B cell (primary cell): ENCODE data around the gene GPR143. TPM values are rescaled to one million over a fixed set of nuclear protein-coding genes. Genes with fewer than 3 reads are reported as not detected.

Experiments used
- ATAC-seq: fragments of 200-7000 bp; cut with Tn5 transposase; one replicate; pipeline ENCODE4 v1.10.0; 2021; ENCODE audit warnings: low read depth, mild to moderate bottlenecking, moderate number of reproducible peaks, moderate library complexity
- CTCF ChIA-PET: fragments of 350-600 bp; sonication (Branson Sonifier 250); formaldehyde crosslinking; loops from one replicate; lab custom pipeline; 2021; ENCODE audit warnings: antibody characterized with exemption, inconsistent platforms; lab: Charles Lee
- POLR2A ChIA-PET: fragments of 350-600 bp; sonication (Branson Sonifier 250); formaldehyde crosslinking; loops from one replicate; lab custom pipeline; 2021; ENCODE audit warnings: antibody characterized with exemption; lab: Charles Lee
- DNase-seq: peaks from one replicate; pipeline ENCODE4 v3.0.0; 2013
- H2AFZ ChIP-seq: 2 replicates; pipeline ENCODE4 v1.6.1; 2012; ENCODE audit warnings: mild to moderate bottlenecking, low read depth, low read length; ENCODE audit not compliant: insufficient read depth, poor library complexity, severe bottlenecking
- H3K27ac ChIP-seq, 2 donors: 1 replicate in 1 of 2; 2 replicates in 1 of 2; pipeline ENCODE4 v1.5.1; 2012 to 2013; ENCODE audit warnings: low read length in 2 of 2, mild to moderate bottlenecking in 2 of 2, moderate library complexity in 1 of 2
- H3K27me3 ChIP-seq, 4 experiments: fragments of 200-600 bp in 1 of 4; sonication (generic) in 1 of 4; replicated peaks in 1 of 4; 1 replicate in 2 of 4; 2 replicates in 2 of 4; pipeline versions ENCODE4 v1.6.1 to v1.7.0; 2013 to 2016; ENCODE audit warnings: low read length in 3 of 4, mild to moderate bottlenecking in 2 of 4, mixed read lengths in 1 of 4, moderate library complexity in 1 of 4; ENCODE audit not compliant: insufficient read depth in 4 of 4, control insufficient read depth in 3 of 4; ENCODE audit errors: control extremely low read depth in 1 of 4
- H3K36me3 ChIP-seq, 2 experiments: replicated peaks in 1 of 2; 1 replicate in 1 of 2; 2 replicates in 1 of 2; pipeline versions ENCODE4 v1.6.1 to v1.7.1; 2013; ENCODE audit warnings: low read length in 1 of 2; ENCODE audit not compliant: insufficient read depth in 2 of 2, control insufficient read depth in 1 of 2; ENCODE audit errors: control extremely low read depth in 1 of 2, extremely low read depth in 1 of 2
- H3K4me1 ChIP-seq, 2 donors: fragments of 200-600 bp in 1 of 2; sonication (generic) in 1 of 2; 1 replicate in 1 of 2; 2 replicates in 1 of 2; pipeline versions ENCODE4 v1.5.1 to v1.6.1; 2013 to 2017; ENCODE audit warnings: low read length in 2 of 2; ENCODE audit not compliant: control insufficient read depth in 2 of 2, insufficient read depth in 2 of 2
- H3K4me2 ChIP-seq: replicated peaks from 2 replicates; pipeline ENCODE3; 2012; ENCODE audit warnings: mild to moderate bottlenecking, low read depth, low read length; ENCODE audit not compliant: poor library complexity, severe bottlenecking
- H3K4me3 ChIP-seq, 5 experiments: fragments of 200-600 bp in 1 of 5; sonication (generic) in 1 of 5; 1 replicate in 3 of 5; 2 replicates in 2 of 5; pipeline versions ENCODE4 v1.5.1 to v1.7.0; 2011 to 2016; ENCODE audit warnings: low read length in 4 of 5, mild to moderate bottlenecking in 4 of 5, low read depth in 2 of 5, control low read depth in 1 of 5, moderate library complexity in 1 of 5; ENCODE audit not compliant: insufficient read depth in 1 of 5; ENCODE audit errors: control extremely low read depth in 1 of 5, extremely low read depth in 1 of 5
- H3K79me2 ChIP-seq: fragments of 200-600 bp; sonication (generic); one replicate; pipeline ENCODE4 v1.6.0; 2016; ENCODE audit warnings: low read length; ENCODE audit not compliant: control insufficient read depth, insufficient read depth
- H3K9ac ChIP-seq: fragments of 200-600 bp; sonication (generic); 2 replicates; pipeline ENCODE4 v1.6.1; 2017; ENCODE audit warnings: mild to moderate bottlenecking, low read length, moderate library complexity
- H3K9me3 ChIP-seq, 3 donors: one replicate each; pipeline versions ENCODE4 v1.6.1 to v1.7.1; 2013; ENCODE audit warnings: low read length in 2 of 3; ENCODE audit not compliant: control insufficient read depth in 2 of 3, insufficient read depth in 1 of 3; ENCODE audit errors: control extremely low read depth in 1 of 3
- H4K20me1 ChIP-seq: 2 replicates; pipeline ENCODE4 v1.6.0; 2012; ENCODE audit warnings: mild to moderate bottlenecking, low read length; ENCODE audit not compliant: insufficient read depth, control insufficient read depth, poor library complexity, severe bottlenecking
- H3K27ac Mint-ChIP-seq: one replicate; pipeline ENCODE4 v1.8.0; 2021; ENCODE audit warnings: mixed read lengths
- H3K27me3 Mint-ChIP-seq: one replicate; pipeline ENCODE4 v1.8.0; 2021; ENCODE audit warnings: mixed read lengths
- H3K4me1 Mint-ChIP-seq: one replicate; pipeline ENCODE4 v1.8.0; 2021; ENCODE audit warnings: mixed read lengths
- H3K4me3 Mint-ChIP-seq: one replicate; pipeline ENCODE4 v1.8.0; 2021; ENCODE audit warnings: mixed read lengths
- H3K9me3 Mint-ChIP-seq: one replicate; pipeline ENCODE4 v1.8.0; 2022; ENCODE audit warnings: mixed read lengths; ENCODE audit not compliant: insufficient read depth
- CTCF ChIP-seq: fragments of 200-600 bp; IDR thresholded peaks from one replicate; pipeline ENCODE4 v1.8.0; 2022; ENCODE audit warnings: antibody characterized with exemption, mild to moderate bottlenecking
- EZH2 ChIP-seq: IDR thresholded peaks from 2 replicates; pipeline ENCODE4 v1.6.1; 2012; ENCODE audit warnings: borderline replicate concordance, low read depth, mild to moderate bottlenecking, moderate library complexity, low read length; ENCODE audit not compliant: insufficient read depth, poor library complexity, severe bottlenecking
- WGBS: methylation state at CpG from one replicate; pipeline ENCODE4 v1.1.5; 2013; ENCODE audit warnings: missing lambda C conversion rate; ENCODE audit not compliant: insufficient coverage; 5-methylcytosine and 5-hydroxymethylcytosine counted together
- intact Hi-C: fragments of 100-400 bp; cut with micrococcal nuclease; formaldehyde crosslinking; loops from one replicate; pipeline ENCODE4 v1.10.0; 2022
- polyA plus RNA-seq: library from polyadenylated mRNA; depleted of rRNA; stranded (reverse); fragments of >200 nt; gene quantifications from 2 replicates; pipeline ENCODE4 v1.2.3, GENCODE V29; 2012
- total RNA-seq, 2 donors: library from RNA; stranded (reverse); fragments of 120-200 nt in 1 of 2; gene quantifications; 1 replicate in 1 of 2; 2 replicates in 1 of 2; pipeline versions ENCODE4 v1.2.3 to v1.2.4, GENCODE V29; 2013 to 2022

Gene GPR143
- total and polyA plus RNA-seq, 2 donors (not counting 1 experiment from before 2014, with no cell fraction given), result not detected

DNA sequence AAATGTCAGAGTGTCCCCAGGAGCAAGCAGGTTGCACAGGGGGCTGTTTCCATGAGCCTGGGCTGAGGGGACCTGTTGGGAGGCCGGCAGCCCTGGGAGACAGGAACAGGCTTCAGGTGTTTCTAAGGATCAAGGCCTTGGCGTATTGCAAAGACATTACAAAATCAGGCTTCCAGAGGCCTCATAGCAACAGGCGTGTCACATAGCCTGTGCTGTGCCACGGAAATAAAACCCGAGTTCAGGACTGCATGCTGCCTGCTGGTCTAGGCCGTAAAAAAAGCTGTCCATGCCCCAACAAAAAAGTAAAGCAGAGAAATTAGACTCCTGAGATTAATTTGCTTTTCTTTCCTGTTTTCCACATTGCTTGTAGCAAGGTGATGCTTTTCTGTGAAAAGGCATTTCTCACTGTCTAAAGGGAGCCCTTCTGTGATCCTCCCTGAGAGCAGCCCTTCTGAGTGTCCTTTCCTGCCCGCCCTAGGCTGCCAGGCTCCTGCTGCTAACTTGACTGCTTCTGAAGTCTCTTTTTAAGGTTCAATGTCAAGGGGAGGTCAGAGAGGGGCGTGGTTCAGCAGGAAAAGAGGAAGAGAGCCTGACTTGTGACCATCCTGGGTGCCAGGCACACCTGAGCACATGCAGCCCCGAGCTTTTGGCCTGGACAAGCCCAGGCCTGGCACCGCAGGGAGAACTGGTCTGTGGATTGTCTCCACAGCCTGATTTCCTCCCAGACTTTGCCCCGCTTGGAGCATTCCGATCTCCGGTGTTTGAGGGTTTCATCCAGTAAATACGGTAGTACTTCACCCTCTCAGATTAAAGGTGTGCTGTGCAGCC lies 41.9 kb upstream of the GPR143 start:
- CTCF ChIA-PET, result no interaction called here
- POLR2A ChIA-PET, result no interaction called here
- H3K4me2 ChIP-seq, result no peak overlapping the region
- Mint-ChIP-seq H3K9me3 (no peaks in the 10 kb centered on the region), H3K4me1 (no peaks in the 10 kb centered on the region), H3K27me3 (no peaks in the 10 kb centered on the region), H3K27ac (no peak overlapping the region), H3K4me3 (no peak overlapping the region)
- 83% methylated on average over 5 of the region's 14 CpGs for WGBS
- H3K9ac ChIP-seq, result no peak overlapping the region
- H3K27ac ChIP-seq, result no peak overlapping the region
- no peaks in the 10 kb centered on the region for H3K27me3 ChIP-seq
- no peaks in the 10 kb centered on the region for H3K36me3 ChIP-seq
- no peak overlapping the region for H3K4me3 ChIP-seq
- no peaks in the 10 kb centered on the region for H3K4me1 ChIP-seq
- ATAC-seq (no peak), DNase-seq (no peak)
- intact Hi-C loops, result no loop called here
- no peak overlapping the region for H2AFZ ChIP-seq
- no peak for TF ChIP-seq EZH2
- TF ChIP-seq CTCF, result no peak
- no peaks in the 10 kb centered on the region for H4K20me1 ChIP-seq
- no peaks in the 10 kb centered on the region for H3K79me2 ChIP-seq
- no peaks in the 10 kb centered on the region for H3K9me3 ChIP-seq

- DNase-seq (no peak), ATAC-seq (no peak)
- no peaks in the 10 kb centered on the region for H3K27me3 Mint-ChIP-seq
- H3K9me3 Mint-ChIP-seq, result no peaks in the 10 kb centered on the region
- Histone ChIP-seq H3K4me1 (no peaks in the 10 kb centered on the region), H3K36me3 (no peaks in the 10 kb centered on the region), H3K79me2 (no peaks in the 10 kb centered on the region), H3K4me3 (no peak overlapping the region), H4K20me1 (no peaks in the 10 kb centered on the region), H2AFZ (no peak overlapping the region), H3K9ac (no peak overlapping the region), H3K9me3 (no peaks in the 10 kb centered on the region), H3K27me3 (no peaks in the 10 kb centered on the region), H3K27ac (no peak overlapping the region), H3K4me2 (no peak overlapping the region)
- intact Hi-C loops, result no loop called here
- POLR2A ChIA-PET, result no interaction called here
- CTCF ChIA-PET, result no interaction called here
- WGBS, result 100% methylated on average over 1 of the region's 7 CpGs
- no peaks in the 10 kb centered on the region for H3K4me1 Mint-ChIP-seq
- H3K4me3 Mint-ChIP-seq, result no peak overlapping the region
- TF ChIP-seq EZH2 (no peak), CTCF (no peak)
- H3K27ac Mint-ChIP-seq, result no peak overlapping the region
These were observed 40.3 kb upstream of the GPR143 start for GRCh38 chrX:9805956-9806355.
